Measurements from ENCODE around the gene TTLL9.

The TTLL9 gene

GRCh38 chr20:31945785-31946184 is 75.4 kb downstream of the TTLL9 start:
- DNase-seq (ENCODE audit: low spot score), result no peak

- no peak for DNase-seq (ENCODE audit: low spot score)
Observed at GRCh38 chr20:31948008-31948407, 77.6 kb downstream of the TTLL9 start.

DNA sequence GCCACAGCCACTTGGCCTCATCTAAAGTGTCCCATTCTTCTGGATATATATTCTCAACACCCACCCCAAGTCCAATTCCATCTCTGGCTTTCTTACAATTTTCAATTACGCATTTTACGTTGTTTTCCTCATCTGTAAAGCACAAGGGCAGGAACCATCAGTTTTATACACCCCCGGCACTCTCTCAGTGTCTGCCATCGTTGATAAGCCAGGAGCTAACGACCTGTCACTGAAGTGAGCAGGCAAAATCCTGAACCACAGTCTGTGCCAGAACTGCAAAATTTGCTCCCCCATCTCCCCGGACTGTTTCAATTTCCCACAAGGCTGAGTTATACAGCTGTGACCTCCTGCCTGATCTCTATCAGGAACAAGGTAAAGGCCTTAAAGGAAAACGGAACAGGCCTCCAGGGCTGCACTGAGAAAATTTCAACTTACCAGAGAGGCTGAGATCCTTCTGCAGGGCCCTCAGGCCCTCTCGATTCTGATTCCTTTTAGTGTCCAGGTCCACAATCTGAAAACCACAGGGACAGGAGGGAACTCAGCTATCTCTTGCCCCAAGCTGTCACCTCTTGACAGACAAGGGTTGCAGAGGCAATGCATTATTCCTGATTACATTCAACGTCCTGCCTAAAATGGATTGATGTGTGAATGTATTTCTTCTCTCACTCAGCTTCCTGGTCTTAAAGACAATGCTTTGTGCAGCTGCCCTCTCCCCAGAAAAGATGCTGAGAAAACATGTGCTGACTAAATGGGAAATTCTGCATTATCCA is 79.6 kb downstream of the TTLL9 start:
- no peak for DNase-seq (ENCODE audit: low spot score)

GRCh38 chr20:31951203-31951529 is 80.7 kb downstream of the TTLL9 start:
- no peak for DNase-seq (ENCODE audit: low spot score)

GRCh38 chr20:31951530-31952453 is 81.4 kb downstream of the TTLL9 start, which contains the start of gene PDRG1:
PDRG1 (minus strand) TSS chr20:31952046; CDS start chr20:31951961, 85 bp downstream.
- DNase-seq (ENCODE audit: low spot score), result peak; percentile 93

- no peak for DNase-seq (ENCODE audit: low spot score)
Observed at GRCh38 chr20:31953556-31954148, 83.2 kb downstream of the TTLL9 start.

DNA sequence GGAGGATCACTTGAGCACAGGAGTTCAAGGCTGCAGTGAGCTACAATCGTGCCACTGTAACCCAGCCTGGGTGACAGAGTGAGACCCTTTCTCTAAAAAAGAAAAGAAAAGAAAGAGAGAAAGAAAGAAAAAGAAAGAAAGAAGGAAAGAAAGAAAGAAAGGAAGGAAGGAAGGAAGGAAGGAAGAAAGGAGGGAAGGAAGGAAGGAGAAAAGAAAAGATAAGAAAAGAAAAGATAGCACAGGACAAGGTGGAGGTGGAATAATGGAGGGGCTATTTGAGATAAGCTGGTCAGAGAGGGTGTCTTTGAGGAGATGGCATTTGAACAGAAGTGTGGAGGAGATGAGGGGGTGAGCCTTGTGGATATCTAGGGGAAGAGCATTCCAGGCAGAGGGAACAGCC is 84.1 kb downstream of the TTLL9 start:
- DNase-seq (ENCODE audit: low spot score), result no peak

DNA sequence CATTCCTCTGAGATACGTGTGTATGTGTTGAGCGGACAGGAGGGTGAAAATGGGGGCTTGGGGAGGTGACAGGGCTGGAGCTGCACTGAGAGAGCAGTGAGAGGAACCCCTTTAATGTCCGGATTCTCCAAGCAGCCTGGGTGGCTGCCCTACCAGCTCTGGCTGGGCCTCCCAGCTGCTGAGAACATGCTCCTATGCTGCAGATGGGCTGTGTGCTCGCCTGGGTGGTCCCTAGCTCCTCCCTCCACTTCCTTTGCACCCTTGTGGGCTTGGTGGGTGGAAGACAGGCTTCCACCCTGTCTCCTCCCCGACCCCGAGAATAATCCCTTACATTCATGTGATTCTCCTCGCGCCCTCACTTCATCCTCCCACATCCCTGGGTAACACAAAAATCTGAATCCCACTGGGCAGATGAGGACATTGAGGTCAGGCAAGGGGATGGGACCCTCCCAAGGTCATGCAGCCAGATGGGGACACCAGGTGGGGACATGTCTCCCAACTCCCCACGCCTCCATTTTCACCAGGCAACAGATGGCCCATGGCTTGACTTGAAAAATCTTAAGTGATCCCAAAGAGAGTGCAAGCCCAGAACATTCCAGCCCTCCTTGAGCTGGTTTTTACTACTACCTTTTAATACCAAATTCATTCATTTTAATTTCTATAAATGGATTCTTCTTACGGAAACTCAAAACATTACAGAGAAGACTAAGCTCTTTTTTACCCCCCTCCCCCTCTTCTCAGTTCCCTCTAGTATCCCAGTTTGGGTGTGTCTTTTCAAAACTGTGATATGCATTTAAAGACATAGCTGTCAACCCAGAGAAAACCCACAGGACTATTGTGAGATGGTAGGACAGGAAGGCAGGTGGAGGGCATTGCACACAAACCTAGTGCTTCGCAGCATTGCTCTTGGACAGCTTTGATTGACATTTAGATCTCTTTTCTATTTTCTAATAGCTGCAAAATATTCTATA is 86.4 kb downstream of the TTLL9 start:
- no peak for DNase-seq (ENCODE audit: low spot score)

DNA sequence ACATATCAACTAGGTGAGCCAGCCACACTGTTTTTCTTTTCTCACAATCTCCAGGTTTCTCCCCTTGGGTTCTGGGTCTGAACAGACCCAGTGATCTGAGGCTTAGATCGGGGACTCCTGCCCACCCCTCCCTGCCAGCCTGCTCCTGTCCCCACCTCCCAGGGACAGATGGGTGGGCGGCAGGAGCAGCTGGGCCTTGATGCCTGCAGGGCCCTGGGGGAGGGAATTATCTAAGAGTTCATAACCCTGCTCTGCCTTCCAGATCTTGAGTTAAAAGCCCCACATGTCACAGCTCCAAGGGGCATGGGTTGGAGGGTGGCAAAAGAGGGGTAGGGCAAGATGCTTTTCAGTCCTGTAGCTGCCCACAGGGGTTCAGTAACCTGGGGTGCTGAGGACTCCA is 92.3 kb downstream of the TTLL9 start:
- no peak for DNase-seq (ENCODE audit: low spot score)

GRCh38 chr20:31963889-31964288 is 93.5 kb downstream of the TTLL9 start:
- DNase-seq (ENCODE audit: low spot score), result no peak

DNA sequence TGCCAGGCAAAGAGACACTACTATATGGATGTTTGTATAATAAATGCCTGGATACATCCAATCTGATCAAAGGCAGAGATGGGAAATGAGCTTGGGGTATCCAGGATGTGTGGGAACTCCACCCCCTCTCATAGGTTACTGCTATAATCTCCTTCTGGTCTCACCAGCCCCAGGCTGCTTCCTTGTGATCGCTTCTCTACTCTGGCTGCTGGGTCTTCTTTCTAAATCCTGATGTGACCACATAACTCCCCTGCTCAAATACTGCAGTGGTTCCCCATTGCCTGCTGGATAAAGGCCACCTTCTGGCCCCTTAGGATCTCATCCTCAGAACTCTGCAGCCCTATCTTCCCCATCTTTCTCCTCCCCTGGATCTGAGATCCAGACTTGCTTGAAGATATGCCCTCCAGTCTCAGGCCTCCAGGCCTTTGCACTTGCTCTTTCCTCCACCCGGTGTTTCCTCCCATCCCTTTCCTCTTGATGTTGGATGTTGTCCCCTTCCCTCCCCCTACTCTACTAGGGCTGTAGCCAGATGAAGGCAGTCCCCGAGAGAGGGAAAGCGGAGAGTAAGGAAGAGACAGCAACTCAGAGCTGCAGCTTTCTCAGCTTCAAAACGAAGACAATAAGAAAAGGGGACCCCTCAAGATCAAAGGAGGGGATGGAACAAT is 96.7 kb downstream of the TTLL9 start:
- DNase-seq (ENCODE audit: low spot score), result no peak

GRCh38 chr20:31967830-31968249 is 97.4 kb downstream of the TTLL9 start, which contains the start of gene XKR7:
XKR7 (plus strand) TSS chr20:31968151; CDS start chr20:31968176, 25 bp downstream.
- DNase-seq (ENCODE audit: low spot score), result no peak

GRCh38 chr20:31968291-31969126 is 98.1 kb downstream of the TTLL9 start:
- peak; percentile 99 for DNase-seq (ENCODE audit: low spot score)

DNA sequence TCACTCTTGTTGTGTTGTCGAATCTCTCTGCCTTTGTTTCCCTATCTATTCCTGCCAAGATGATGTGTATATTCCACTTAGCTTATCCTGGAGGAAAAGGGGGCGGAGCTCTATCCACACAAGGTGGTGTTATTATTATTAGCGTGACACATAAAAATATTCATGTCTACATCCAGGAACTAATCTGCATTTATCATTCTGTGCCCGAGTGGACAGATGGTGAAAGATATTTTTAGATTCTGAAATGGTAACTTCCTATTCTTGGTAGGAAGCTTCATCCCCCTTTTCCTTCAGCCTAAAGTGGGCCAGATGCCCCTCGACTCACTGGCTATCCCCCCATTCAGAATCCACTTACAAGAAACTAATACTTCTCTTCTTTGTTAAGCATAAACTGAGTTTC is 99.6 kb downstream of the TTLL9 start:
- DNase-seq (ENCODE audit: low spot score), result no peak

GRCh38 chr20:31972471-31973021 is 102.1 kb downstream of the TTLL9 start:
- DNase-seq (ENCODE audit: low spot score), result no peak

- DNase-seq (ENCODE audit: low spot score), result no peak
Observed at GRCh38 chr20:31974296-31974695, 103.9 kb downstream of the TTLL9 start.

GRCh38 chr20:31974951-31975487 is 104.6 kb downstream of the TTLL9 start:
- no peak for DNase-seq (ENCODE audit: low spot score)

DNA sequence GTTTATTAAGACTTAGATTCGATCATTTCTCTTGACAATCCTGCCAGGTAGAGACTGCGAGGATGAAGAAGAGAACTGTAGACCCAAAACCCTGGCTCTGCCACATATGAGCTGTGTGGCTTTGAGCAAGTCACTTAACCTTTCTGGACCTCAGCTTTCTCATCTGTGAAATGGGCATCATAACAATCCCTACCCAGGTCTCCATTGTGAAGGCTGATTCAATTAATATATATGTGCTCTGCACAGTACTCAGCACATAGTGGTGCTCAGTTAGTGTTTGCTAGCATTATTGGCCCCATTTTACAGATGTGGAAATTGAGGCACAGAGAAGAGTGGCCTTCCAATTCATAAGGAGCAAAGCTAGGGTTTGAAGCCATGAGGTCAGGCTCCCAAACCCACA is 105.4 kb downstream of the TTLL9 start:
- DNase-seq (ENCODE audit: low spot score), result no peak

GRCh38 chr20:31977080-31977479 is 106.6 kb downstream of the TTLL9 start:
- no peak for DNase-seq (ENCODE audit: low spot score)

All from HuH-7.5 (cell line).